Measurements from ENCODE around the gene DNAJC30. TPM values are rescaled to one million over a fixed set of nuclear protein-coding genes. Genes with fewer than 3 reads are reported as not detected.
"Not testable (repeated sequence)": the region's sequence is repeated elsewhere in the genome, so short reads cannot be mapped to it uniquely, and the experiment has no call there.

The DNAJC30 gene
- polyA plus RNA-seq, 1 experiment, result 6.4 TPM

GRCh38 chr7:73667344-73668102 is 15.7 kb downstream of the DNAJC30 start, which contains the start of gene VPS37D:
Gene VPS37D (plus strand): TSS chr7:73667831. CDS start chr7:73667959, 128 bp downstream.
- DNase-seq (ENCODE audit: low read depth), result peak; percentile 23
- CTCF ChIA-PET, result interaction anchor here (0.6 to 2.9 kb wide), 22 partner anchors 9 to 97 kb away, joined by 3 to 20 read pairs (median 4); partner anchors contain the start of gene MLXIPL
- POLR2A ChIA-PET, result no interaction called here

GRCh38 chr7:73663033-73663432 is 20.2 kb downstream of the DNAJC30 start:
- Histone ChIP-seq H3K27me3 (ENCODE audit: control insufficient read depth, insufficient read depth, low read length) (no peaks in the 10 kb centered on the region), H3K4me3 (ENCODE audit: low read depth, low read length) (no peak overlapping the region), H3K36me3 (ENCODE audit: control insufficient read depth, insufficient read depth, low read length) (no peaks in the 10 kb centered on the region)
- no peak for TF ChIP-seq CTCF (IDR thresholded peaks at IDR 0.05; ENCODE audit: insufficient read depth, low read depth, low read length)
- ChIA-PET CTCF (no interaction called here), POLR2A (no interaction called here)
- no peak for DNase-seq (ENCODE audit: low read depth)

More at GRCh38 chr7:73667344-73668102, 15.7 kb downstream of the DNAJC30 start, which contains the start of gene VPS37D:
- Histone ChIP-seq H3K27me3 (ENCODE audit: control insufficient read depth, insufficient read depth, low read length) (no peaks in the 10 kb centered on the region), H3K4me3 (ENCODE audit: low read depth, low read length) (peak within 1 kb of the TSS; percentile 77), H3K36me3 (ENCODE audit: control insufficient read depth, insufficient read depth, low read length) (peaks cover 3% of the 10 kb centered on the region; the same call in 1 of the 2 replicates)
- TF ChIP-seq CTCF (IDR thresholded peaks at IDR 0.05; ENCODE audit: insufficient read depth, low read depth, low read length), result peak; percentile 48

GRCh38 chr7:73660594-73660993 is 22.7 kb downstream of the DNAJC30 start:
- H3K27me3 ChIP-seq (ENCODE audit: control insufficient read depth, insufficient read depth, low read length); H3K36me3 ChIP-seq (ENCODE audit: control insufficient read depth, insufficient read depth, low read length); POLR2A ChIA-PET; DNase-seq (ENCODE audit: low read depth); H3K4me3 ChIP-seq (ENCODE audit: low read depth, low read length): not testable (repeated sequence)
- CTCF ChIA-PET, result interaction anchor here (1.5 kb wide), 1 partner anchor 53 kb away, joined by 4 read pairs; no protein-coding TSS in a partner anchor

- TF ChIP-seq CTCF (IDR thresholded peaks at IDR 0.05; ENCODE audit: insufficient read depth, low read depth, low read length), result no peak
- DNase-seq (ENCODE audit: low read depth), result no peak
- Histone ChIP-seq H3K36me3 (ENCODE audit: control insufficient read depth, insufficient read depth, low read length) (no peaks in the 10 kb centered on the region), H3K4me3 (ENCODE audit: low read depth, low read length) (no peak overlapping the region), H3K27me3 (ENCODE audit: control insufficient read depth, insufficient read depth, low read length) (no peaks in the 10 kb centered on the region)
- ChIA-PET POLR2A (no interaction called here), CTCF (no interaction called here)
Measured at GRCh38 chr7:73659983-73660382, 23.3 kb downstream of the DNAJC30 start.

GRCh38 chr7:73655309-73655708 is 27.9 kb downstream of the DNAJC30 start:
- POLR2A ChIA-PET; CTCF ChIA-PET; H3K27me3 ChIP-seq (ENCODE audit: control insufficient read depth, insufficient read depth, low read length): not testable (repeated sequence)

GRCh38 chr7:73652541-73652949 is 30.7 kb downstream of the DNAJC30 start:
- CTCF ChIA-PET, result interaction anchor here (0.8 to 1.0 kb wide), 2 partner anchors 73 to 87 kb away, joined by 3 read pairs; no protein-coding TSS in a partner anchor
- no peak for TF ChIP-seq CTCF (IDR thresholded peaks at IDR 0.05; ENCODE audit: insufficient read depth, low read depth, low read length)
- no peaks in the 10 kb centered on the region for H3K36me3 ChIP-seq (ENCODE audit: control insufficient read depth, insufficient read depth, low read length)
- DNase-seq (ENCODE audit: low read depth), result no peak
- H3K4me3 ChIP-seq (ENCODE audit: low read depth, low read length), result no peak overlapping the region
- POLR2A ChIA-PET, result no interaction called here
- H3K27me3 ChIP-seq (ENCODE audit: control insufficient read depth, insufficient read depth, low read length), result peaks cover 19% of the 10 kb centered on the region

More at GRCh38 chr7:73655309-73655708, 27.9 kb downstream of the DNAJC30 start:
- H3K4me3 ChIP-seq (ENCODE audit: low read depth, low read length); H3K36me3 ChIP-seq (ENCODE audit: control insufficient read depth, insufficient read depth, low read length); DNase-seq (ENCODE audit: low read depth): not testable (repeated sequence)
